Measurements from ENCODE around the gene PXYLP1.

DNA sequence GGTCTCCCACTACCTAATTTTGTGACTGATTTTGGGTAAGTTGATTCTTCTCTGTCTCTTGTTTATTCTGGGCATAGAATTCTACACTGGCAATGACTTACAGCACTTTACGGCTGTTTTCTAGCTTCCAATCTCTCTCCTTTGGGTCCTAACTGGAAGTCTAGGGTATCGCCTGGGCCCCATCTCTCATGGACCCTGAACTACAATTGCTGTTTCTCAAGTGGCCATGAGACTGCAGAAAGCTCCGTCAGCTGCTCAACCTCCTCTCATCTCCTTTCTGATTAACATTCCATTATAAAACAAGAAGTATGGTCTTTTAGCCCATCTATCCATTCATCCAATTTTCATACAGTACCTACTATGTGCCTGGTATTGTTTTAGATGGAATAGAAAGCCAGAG is 4.4 kb upstream of the PXYLP1 start:
- TF ChIP-seq POLR2A (IDR thresholded peaks at IDR 0.05; ENCODE audit: low read depth, low read length) (no peak), BRCA1 (IDR thresholded peaks at IDR 0.05; ENCODE audit: low read depth, low read length) (no peak), NFYA (IDR thresholded peaks at IDR 0.05; ENCODE audit: borderline replicate concordance, low read depth, low read length) (no peak), KLF5 (IDR thresholded peaks at IDR 0.05; ENCODE audit: partially characterized antibody) (no peak)
- TF ChIP-seq, protein P1, sequence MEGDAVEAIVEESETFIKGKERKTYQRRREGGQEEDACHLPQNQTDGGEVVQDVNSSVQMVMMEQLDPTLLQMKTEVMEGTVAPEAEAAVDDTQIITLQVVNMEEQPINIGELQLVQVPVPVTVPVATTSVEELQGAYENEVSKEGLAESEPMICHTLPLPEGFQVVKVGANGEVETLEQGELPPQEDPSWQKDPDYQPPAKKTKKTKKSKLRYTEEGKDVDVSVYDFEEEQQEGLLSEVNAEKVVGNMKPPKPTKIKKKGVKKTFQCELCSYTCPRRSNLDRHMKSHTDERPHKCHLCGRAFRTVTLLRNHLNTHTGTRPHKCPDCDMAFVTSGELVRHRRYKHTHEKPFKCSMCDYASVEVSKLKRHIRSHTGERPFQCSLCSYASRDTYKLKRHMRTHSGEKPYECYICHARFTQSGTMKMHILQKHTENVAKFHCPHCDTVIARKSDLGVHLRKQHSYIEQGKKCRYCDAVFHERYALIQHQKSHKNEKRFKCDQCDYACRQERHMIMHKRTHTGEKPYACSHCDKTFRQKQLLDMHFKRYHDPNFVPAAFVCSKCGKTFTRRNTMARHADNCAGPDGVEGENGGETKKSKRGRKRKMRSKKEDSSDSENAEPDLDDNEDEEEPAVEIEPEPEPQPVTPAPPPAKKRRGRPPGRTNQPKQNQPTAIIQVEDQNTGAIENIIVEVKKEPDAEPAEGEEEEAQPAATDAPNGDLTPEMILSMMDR (IDR thresholded peaks at IDR 0.05 in 2 of 3, conservative IDR thresholded peaks at IDR 0.05 in 1 of 3; ENCODE audit: control insufficient read depth in 2 of 3, extremely low read depth in 1 of 3, insufficient read depth in 1 of 3, low read depth in 3 of 3, low read length in 3 of 3): no peak
- TF ChIP-seq, protein P2, sequence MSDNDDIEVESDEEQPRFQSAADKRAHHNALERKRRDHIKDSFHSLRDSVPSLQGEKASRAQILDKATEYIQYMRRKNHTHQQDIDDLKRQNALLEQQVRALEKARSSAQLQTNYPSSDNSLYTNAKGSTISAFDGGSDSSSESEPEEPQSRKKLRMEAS (IDR thresholded peaks at IDR 0.05; ENCODE audit: low read depth, low read length): no peak

Measured in GM12878 (cell line).